ENCODE results near the gene P2RX3.

- TF ChIP-seq POLR2AphosphoS5 (IDR thresholded peaks at IDR 0.05; ENCODE audit: low read depth, low read length), result no peak
- TF ChIP-seq SIN3A (IDR thresholded peaks at IDR 0.05; ENCODE audit: borderline replicate concordance, insufficient read depth, low read length), result no peak
- TF ChIP-seq TAF1 (IDR thresholded peaks at IDR 0.05; ENCODE audit: borderline replicate concordance, insufficient read depth, low read length), result no peak
These were observed 29.6 kb upstream of the P2RX3 start for GRCh38 chr11:57308426-57309060.

Data from PFSK-1 (cell line).